Activated B cell treated with CpG ODN at 0.5 μM for 24 hours (primary cell): ENCODE measurements around the gene AURKAIP1. TPM values are rescaled to one million over a fixed set of nuclear protein-coding genes. Genes with fewer than 3 reads are reported as not detected.

Source experiments
- ATAC-seq: fragments of 200-7000 bp; cut with Tn5 transposase; one replicate; pipeline ENCODE4 v1.10.0; 2021; ENCODE audit warnings: low read depth, mild to moderate bottlenecking, moderate library complexity
- CTCF ChIA-PET: fragments of 350-600 bp; sonication (Branson Sonifier 250); formaldehyde crosslinking; loops from one replicate; lab custom pipeline; 2021; ENCODE audit warnings: antibody characterized with exemption; lab: Charles Lee
- POLR2A ChIA-PET: fragments of 350-600 bp; sonication (Branson Sonifier 250); formaldehyde crosslinking; loops from one replicate; lab custom pipeline; 2021; ENCODE audit warnings: antibody characterized with exemption; lab: Charles Lee
- DNase-seq: peaks from one replicate; pipeline ENCODE4 v3.0.0; 2022
- H3K27ac Mint-ChIP-seq: one replicate; pipeline ENCODE4 v1.8.0; 2020; ENCODE audit warnings: mixed read lengths
- H3K27me3 Mint-ChIP-seq: one replicate; pipeline ENCODE4 v1.8.0; 2021; ENCODE audit warnings: mixed read lengths
- H3K36me3 Mint-ChIP-seq: one replicate; pipeline ENCODE4 v1.8.0; 2021; ENCODE audit warnings: low read depth, mixed read lengths
- H3K4me1 Mint-ChIP-seq: one replicate; pipeline ENCODE4 v1.8.0; 2021; ENCODE audit warnings: mixed read lengths
- H3K4me3 Mint-ChIP-seq: one replicate; pipeline ENCODE4 v1.8.0; 2020; ENCODE audit warnings: mild to moderate bottlenecking, mixed read lengths
- H3K9me3 Mint-ChIP-seq: one replicate; pipeline ENCODE4 v1.8.0; 2020; ENCODE audit warnings: mixed read lengths
- CTCF ChIP-seq: fragments of 200-600 bp; IDR thresholded peaks from one replicate; pipeline ENCODE4 v1.8.0; 2022; ENCODE audit warnings: antibody characterized with exemption, mild to moderate bottlenecking
- intact Hi-C: fragments of 100-400 bp; cut with micrococcal nuclease; formaldehyde crosslinking; loops from one replicate; pipeline ENCODE4 v1.15.1; 2024
- total RNA-seq: library from RNA; stranded (reverse); gene quantifications from 2 replicates; pipeline ENCODE4 v1.2.3, GENCODE V29; 2022

Gene AURKAIP1
- total RNA-seq, 1 donor from 2014 or later: 91.5 TPM

- H3K9me3 Mint-ChIP-seq: no peaks in the 10 kb centered on the region
- H3K36me3 Mint-ChIP-seq: peaks cover 3% of the 10 kb centered on the region
- no peaks in the 10 kb centered on the region for H3K27me3 Mint-ChIP-seq
- ChIA-PET POLR2A (no interaction called here), CTCF (no interaction called here)
- intact Hi-C loops: no loop called here
- H3K4me3 Mint-ChIP-seq: no peak overlapping the region
- no peak for DNase-seq
- H3K27ac Mint-ChIP-seq: no peak overlapping the region
- TF ChIP-seq CTCF: no peak
- H3K4me1 Mint-ChIP-seq: peaks cover 13% of the 10 kb centered on the region
- ATAC-seq: no peak
Observed at GRCh38 chr1:1345860-1346500, 29.0 kb downstream of the AURKAIP1 start.

DNA sequence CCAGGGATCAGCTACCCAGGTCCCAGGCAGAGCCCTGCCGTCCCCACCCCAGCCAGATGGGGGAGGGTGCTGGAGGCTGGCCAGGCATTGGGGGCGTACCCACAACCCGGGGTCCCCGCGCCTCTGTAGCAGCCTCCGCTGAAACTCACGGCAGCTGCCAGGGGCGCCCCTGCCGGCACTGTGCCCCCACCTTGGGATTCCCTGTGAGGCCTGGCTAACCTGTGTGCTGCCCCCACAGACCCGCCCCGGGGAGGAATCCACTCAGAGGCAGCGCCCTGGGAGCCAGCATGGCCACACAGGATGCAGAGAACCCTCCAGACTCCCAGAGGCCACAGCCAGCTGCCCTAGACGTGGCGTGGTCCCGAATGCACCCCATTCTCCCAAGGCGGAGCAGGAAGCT, 29.6 kb downstream of the AURKAIP1 start:
- H3K36me3 Mint-ChIP-seq: peaks cover 5% of the 10 kb centered on the region
- intact Hi-C loops: no loop called here
- H3K27me3 Mint-ChIP-seq: no peaks in the 10 kb centered on the region
- CTCF ChIA-PET: no interaction called here
- no peaks in the 10 kb centered on the region for H3K9me3 Mint-ChIP-seq
- TF ChIP-seq CTCF: no peak
- H3K27ac Mint-ChIP-seq: no peak overlapping the region
- no peak overlapping the region for H3K4me3 Mint-ChIP-seq
- no peak for ATAC-seq
- POLR2A ChIA-PET: no interaction called here
- peaks cover 13% of the 10 kb centered on the region for H3K4me1 Mint-ChIP-seq
- DNase-seq: no peak

GRCh38 chr1:1344655-1345361, 30.2 kb downstream of the AURKAIP1 start:
- POLR2A ChIA-PET: no interaction called here
- H3K27ac Mint-ChIP-seq: no peak overlapping the region
- H3K4me1 Mint-ChIP-seq: peaks cover 13% of the 10 kb centered on the region

GRCh38 chr1:1343811-1344421, 31.1 kb downstream of the AURKAIP1 start:
- Mint-ChIP-seq H3K27me3 (no peaks in the 10 kb centered on the region), H3K4me3 (no peak overlapping the region), H3K27ac (no peak overlapping the region), H3K9me3 (no peaks in the 10 kb centered on the region), H3K4me1 (peaks cover 13% of the 10 kb centered on the region), H3K36me3 (peaks cover 12% of the 10 kb centered on the region)
- intact Hi-C loops: no loop called here
- TF ChIP-seq CTCF: no peak
- DNase-seq (no peak), ATAC-seq (no peak)
- ChIA-PET CTCF (no interaction called here), POLR2A (no interaction called here)

More at GRCh38 chr1:1344655-1345361, 30.2 kb downstream of the AURKAIP1 start:
- Mint-ChIP-seq H3K4me3 (no peak overlapping the region), H3K36me3 (peaks cover 9% of the 10 kb centered on the region), H3K27me3 (no peaks in the 10 kb centered on the region), H3K9me3 (no peaks in the 10 kb centered on the region)
- DNase-seq: no peak
- CTCF ChIA-PET: no interaction called here
- intact Hi-C loops: no loop called here
- no peak for ATAC-seq
- no peak for TF ChIP-seq CTCF

DNA sequence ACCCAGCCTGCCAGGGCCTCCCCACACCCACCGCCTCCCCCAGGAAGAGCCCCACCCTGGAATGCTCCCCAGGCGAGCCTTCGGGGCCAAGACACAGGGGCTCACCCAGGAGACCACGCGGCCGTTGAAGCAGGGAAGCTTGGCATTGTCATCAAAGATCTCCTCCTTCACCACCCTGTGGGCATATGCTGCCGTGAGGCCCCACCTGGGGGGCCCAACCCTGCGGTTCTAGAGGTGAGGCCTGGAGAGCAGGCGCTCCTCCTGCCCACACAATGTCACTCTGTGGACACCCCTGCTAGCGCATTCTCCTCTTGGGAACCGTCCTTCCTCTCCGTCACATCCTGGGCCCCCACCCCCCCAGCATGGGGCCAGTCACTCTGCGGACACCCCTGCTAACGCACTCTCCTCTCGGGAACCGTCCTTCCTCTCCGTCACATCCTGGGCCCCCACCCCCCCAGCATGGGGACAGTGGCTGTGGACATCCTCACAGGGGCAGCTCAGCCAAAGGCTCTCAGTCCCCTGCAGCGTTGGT, 32.4 kb downstream of the AURKAIP1 start:
- Mint-ChIP-seq H3K4me1 (peaks cover 7% of the 10 kb centered on the region), H3K4me3 (no peak overlapping the region), H3K36me3 (peaks cover 15% of the 10 kb centered on the region), H3K27ac (no peak overlapping the region), H3K9me3 (no peaks in the 10 kb centered on the region), H3K27me3 (no peaks in the 10 kb centered on the region)
- no peak for TF ChIP-seq CTCF
- intact Hi-C loops: no loop called here
- DNase-seq (no peak), ATAC-seq (no peak)
- CTCF ChIA-PET: no interaction called here
- POLR2A ChIA-PET: no interaction called here
